GM19467 (cell line): ENCODE results near the gene NSMCE1.
"Not testable (repeated sequence)": the region's sequence is repeated elsewhere in the genome, so short reads cannot be mapped to it uniquely, and the experiment has no call there.

ENCODE experiments used
- ATAC-seq: cut with Tn5 transposase; IDR thresholded peaks from one replicate; pipeline ENCODE4 v1.9.1; 2021; ENCODE audit warnings: mild to moderate bottlenecking, moderate library complexity; ENCODE audit not compliant: unreplicated experiment

NSMCE1 gene

DNA sequence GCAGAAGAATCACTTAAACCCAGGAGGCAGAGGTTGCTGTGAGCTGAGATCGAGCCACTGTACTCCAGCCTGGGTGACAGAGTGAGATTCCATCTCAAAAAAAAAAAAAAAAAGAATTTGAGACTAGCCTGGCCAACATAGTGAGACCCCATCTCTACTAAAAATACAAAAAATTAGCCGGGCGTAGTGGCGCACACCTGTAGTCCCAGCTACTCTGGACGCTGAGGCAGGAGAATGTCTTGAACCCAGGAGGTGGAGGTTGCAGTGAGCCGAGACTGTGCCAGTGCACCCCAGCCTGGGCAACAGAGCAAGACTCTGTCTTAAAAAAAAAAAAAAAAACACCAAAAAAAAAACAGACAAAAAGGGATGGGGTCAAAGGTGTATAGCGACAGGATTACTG lies 4.1 kb upstream of the NSMCE1 start:
- ATAC-seq = not testable (repeated sequence)

- no peak for ATAC-seq
These were observed 3.5 kb upstream of the NSMCE1 start for GRCh38 chr16:27272076-27272475.

DNA sequence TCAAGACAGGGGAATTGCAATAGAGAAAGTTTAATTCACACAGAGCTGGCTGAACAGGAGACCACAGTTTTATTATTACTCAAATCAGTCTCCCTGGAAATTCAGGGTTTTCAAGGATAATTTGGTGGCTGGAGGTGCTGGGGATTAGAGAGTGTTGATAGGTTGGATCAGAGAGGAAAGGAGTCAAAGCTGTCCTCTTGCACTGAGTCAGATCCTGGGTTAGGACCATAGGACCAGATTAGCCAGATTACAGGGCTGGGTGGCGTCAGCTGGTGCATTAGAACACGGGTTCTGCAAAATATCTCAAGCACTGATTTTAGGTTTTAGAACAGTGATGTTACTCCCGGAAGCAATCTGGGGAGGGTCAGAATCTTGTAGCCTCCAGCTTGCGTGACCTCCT lies 1.8 kb upstream of the NSMCE1 start:
- ATAC-seq = no peak

- no peak for ATAC-seq
These were observed 953 bp upstream of the NSMCE1 start for GRCh38 chr16:27269300-27270150.

DNA sequence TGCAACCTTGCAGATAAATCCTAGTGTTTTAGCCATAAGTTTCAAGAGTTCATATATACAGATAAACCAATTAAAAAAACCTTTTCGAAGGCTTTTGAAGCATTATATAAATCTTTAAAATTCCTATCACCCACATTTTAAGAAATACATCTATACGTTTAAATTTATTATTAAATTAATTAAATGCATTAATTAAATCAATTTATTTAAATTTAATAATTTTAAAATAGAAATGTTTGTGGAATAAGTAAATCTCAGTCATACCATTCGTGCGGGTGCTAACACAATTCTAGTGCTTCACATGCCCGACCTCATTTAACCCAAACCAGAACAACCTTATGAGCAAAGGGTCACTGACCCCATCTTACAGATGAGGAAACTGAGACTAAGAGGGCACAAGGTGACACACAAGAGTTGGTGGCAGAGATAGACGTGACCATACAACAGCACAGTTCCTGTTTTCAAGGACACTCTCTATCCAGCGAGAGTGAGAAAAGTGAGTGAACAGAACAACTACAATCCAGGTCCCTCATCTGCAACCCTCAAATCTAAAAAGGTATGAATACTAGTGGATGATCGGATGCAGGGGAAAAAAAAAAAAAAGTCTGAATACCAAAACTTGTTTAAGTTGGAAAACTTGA lies 1.4 kb downstream of the NSMCE1 start:
- no peak for ATAC-seq

DNA sequence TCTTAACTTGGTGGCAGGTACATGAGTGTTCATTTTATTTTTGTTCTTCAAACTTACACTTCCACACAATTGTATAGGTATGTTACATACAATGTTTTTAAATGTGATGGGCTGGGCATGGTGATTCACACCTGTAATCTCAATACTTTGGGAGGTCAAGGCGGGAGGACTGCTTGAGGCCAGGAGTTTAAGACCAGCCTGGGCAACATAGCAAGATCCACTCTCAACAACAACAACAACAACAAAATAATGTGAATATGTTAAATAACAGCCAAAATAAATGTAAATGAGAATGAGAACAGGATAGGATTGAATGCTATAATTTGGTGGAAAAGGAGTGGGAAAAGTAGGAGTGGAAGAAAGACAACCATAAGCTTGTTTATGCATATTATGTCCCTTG lies 2.6 kb downstream of the NSMCE1 start:
- no peak for ATAC-seq

DNA sequence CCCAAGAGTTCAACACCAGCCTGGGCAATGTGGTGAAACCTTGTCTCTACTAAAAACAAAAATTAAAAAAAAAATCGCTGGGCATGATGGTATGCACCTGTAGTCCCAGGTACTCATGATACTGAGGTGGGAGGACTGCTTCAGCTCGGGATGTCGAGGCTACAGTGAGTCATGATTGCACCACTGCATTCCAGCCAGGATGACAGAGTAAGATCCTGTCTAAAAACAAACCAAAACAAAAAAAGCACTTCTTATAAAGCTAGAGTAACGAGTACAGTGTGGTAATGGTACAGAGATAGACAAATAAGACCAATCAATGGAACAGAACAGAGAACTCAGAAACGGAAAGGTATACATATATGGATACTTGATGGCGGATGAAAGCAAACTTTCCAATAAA lies 4.4 kb downstream of the NSMCE1 start:
- ATAC-seq = no peak

DNA sequence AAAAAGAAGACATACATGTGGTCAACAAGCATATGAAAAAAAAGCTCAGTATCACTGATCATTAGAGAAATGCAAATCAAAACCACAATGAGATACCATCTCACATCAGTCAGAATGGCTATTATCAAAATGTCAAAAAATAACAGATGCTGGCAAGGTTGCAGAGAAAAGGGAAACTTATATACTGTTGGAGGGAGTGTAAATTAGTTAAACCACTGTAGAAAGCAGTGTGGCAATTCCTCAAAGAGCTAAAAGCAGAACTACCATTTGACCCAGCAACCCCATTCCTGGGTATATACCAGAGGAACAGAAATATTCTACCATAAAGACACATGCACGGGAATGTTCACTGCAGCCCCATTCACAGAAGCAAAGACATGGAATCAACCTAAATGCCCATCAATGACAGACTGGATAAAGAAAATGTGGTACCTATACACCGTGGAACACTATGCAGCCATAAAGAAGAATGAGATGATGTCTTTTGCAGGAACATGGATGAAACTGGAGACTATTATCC lies 5.6 kb downstream of the NSMCE1 start:
- not testable (repeated sequence) for ATAC-seq

DNA sequence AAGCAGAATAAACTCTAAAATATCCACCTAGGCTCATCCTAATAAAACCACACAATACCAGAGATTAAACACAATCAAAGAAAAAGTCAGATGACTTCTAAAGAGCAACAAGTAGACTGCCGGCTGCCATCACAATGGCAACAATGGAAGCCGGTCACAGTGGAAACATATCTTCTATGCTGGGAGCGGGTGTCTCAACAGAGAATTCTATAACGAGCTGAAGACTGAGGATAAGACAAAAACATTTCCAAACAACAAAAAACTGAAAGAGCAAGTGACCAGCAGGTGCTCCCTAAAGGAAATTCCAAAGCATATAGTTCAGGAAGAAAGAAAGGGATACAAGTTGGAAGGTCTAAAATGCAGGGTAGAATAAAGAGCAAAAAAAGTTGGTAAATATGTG lies 8.9 kb downstream of the NSMCE1 start:
- ATAC-seq = no peak

- no peak for ATAC-seq
These were observed 10.3 kb downstream of the NSMCE1 start for GRCh38 chr16:27258241-27258734.

- ATAC-seq = no peak
These were observed 11.3 kb downstream of the NSMCE1 start for GRCh38 chr16:27257271-27257670.

GRCh38 chr16:27256861-27257260 lies 11.7 kb downstream of the NSMCE1 start:
- ATAC-seq = no peak

- ATAC-seq = no peak
These were observed 14.2 kb downstream of the NSMCE1 start for GRCh38 chr16:27254262-27254811.

GRCh38 chr16:27253526-27253930 lies 15.0 kb downstream of the NSMCE1 start:
- ATAC-seq = no peak

DNA sequence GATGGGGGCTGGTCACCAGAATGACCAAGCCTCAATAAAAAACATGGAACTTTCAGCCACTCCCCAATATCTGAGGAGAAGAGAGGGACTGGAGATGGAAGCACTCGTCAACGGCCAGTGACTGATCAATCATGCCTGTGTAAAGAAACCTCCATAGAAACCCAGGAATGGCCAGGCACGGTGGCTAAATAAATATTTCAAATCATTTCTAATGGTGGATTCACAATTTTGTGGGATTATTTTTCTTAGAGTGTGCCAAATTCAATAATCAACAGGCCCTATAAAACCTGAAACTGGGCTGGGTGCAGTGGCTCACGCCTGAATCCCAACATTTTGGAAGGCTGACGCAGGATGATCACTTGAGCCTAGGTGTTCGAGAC lies 16.4 kb downstream of the NSMCE1 start:
- no peak for ATAC-seq

GRCh38 chr16:27251541-27252205 lies 16.9 kb downstream of the NSMCE1 start:
- ATAC-seq = no peak

- ATAC-seq = not testable (repeated sequence)
These were observed 19.7 kb downstream of the NSMCE1 start for GRCh38 chr16:27248886-27249285.

GRCh38 chr16:27248036-27248435 lies 20.5 kb downstream of the NSMCE1 start:
- no peak for ATAC-seq

DNA sequence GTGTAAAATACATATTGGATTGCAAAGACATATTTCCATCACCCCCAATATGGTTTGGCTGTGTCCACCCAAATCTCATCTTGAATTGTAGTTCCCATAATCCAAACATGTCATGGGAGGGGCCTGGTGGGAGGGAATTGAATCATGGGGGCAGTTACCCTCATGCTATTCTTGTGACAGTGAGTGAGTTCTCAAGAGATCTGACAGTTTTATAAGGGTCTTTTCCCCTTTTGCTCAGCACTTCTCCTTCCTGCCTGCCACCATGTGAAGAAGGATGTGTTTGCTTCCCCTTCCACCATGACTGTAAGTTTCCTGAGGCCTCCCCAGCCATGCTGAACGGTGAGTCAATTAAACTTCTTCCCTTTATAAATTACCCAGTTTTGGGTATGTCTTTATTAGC lies 21.5 kb downstream of the NSMCE1 start:
- not testable (repeated sequence) for ATAC-seq

DNA sequence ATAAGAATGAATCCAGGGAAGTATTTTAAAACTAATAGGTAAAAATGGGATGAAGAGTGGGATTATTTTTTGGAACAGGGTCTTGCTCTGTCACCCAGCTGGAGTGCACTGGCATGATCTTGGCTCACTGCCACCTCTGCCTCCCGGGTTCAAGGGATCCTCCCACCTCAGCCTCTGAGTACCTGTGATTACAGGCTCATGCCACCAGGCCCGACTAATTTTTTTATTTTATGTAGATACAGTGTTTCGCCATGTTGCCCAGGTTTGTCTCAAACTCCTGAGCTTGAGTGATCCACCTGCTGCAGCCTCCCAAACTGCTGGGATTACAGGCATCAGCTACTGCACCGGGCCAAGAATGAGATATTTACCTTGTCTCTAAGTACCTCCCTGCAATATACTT lies 22.1 kb downstream of the NSMCE1 start:
- no peak for ATAC-seq
